ENCODE data around the gene IP6K3.

IP6K3 gene

GRCh38 chr6:33700391-33701050 is 46.2 kb downstream of the IP6K3 start:
- DNase-seq, result peak; percentile 74

- DNase-seq, result no peak
Measured at GRCh38 chr6:33699739-33700138, 47.0 kb downstream of the IP6K3 start.

GRCh38 chr6:33699131-33699530 is 47.6 kb downstream of the IP6K3 start:
- DNase-seq, result no peak

GRCh38 chr6:33698494-33698893 is 48.2 kb downstream of the IP6K3 start:
- no peak for DNase-seq

- DNase-seq, result no peak
Measured at GRCh38 chr6:33697845-33698244, 48.9 kb downstream of the IP6K3 start.

GRCh38 chr6:33696548-33697518 is 49.9 kb downstream of the IP6K3 start:
- DNase-seq, result peak; percentile 56

GRCh38 chr6:33696076-33696475 is 50.6 kb downstream of the IP6K3 start:
- DNase-seq, result no peak

GRCh38 chr6:33695451-33695887 is 51.2 kb downstream of the IP6K3 start:
- no peak for DNase-seq

- no peak for DNase-seq
Measured at GRCh38 chr6:33694977-33695376, 51.7 kb downstream of the IP6K3 start.

GRCh38 chr6:33694401-33694931 is 52.2 kb downstream of the IP6K3 start:
- DNase-seq, result peak; percentile 62

- no peak for DNase-seq
Measured at GRCh38 chr6:33693186-33694105, 53.3 kb downstream of the IP6K3 start.

- peak; percentile 77 for DNase-seq
Measured at GRCh38 chr6:33692760-33693158, 53.9 kb downstream of the IP6K3 start.

- no peak for DNase-seq
Measured at GRCh38 chr6:33692078-33692759, 54.5 kb downstream of the IP6K3 start.

- no peak for DNase-seq
Measured at GRCh38 chr6:33691456-33692077, 55.1 kb downstream of the IP6K3 start.

GRCh38 chr6:33690766-33691165 is 55.9 kb downstream of the IP6K3 start:
- DNase-seq, result no peak

- no peak for DNase-seq
Measured at GRCh38 chr6:33689879-33690278, 56.8 kb downstream of the IP6K3 start.

GRCh38 chr6:33689148-33689494 is 57.6 kb downstream of the IP6K3 start:
- no peak for DNase-seq

GRCh38 chr6:33688451-33689147 is 58.1 kb downstream of the IP6K3 start:
- DNase-seq, result no peak

- no peak for DNase-seq
Measured at GRCh38 chr6:33688006-33688405, 58.7 kb downstream of the IP6K3 start.

- DNase-seq, result no peak
Measured at GRCh38 chr6:33686981-33687975, 59.4 kb downstream of the IP6K3 start.
